ENCODE results near the gene TBXAS1.

DNA sequence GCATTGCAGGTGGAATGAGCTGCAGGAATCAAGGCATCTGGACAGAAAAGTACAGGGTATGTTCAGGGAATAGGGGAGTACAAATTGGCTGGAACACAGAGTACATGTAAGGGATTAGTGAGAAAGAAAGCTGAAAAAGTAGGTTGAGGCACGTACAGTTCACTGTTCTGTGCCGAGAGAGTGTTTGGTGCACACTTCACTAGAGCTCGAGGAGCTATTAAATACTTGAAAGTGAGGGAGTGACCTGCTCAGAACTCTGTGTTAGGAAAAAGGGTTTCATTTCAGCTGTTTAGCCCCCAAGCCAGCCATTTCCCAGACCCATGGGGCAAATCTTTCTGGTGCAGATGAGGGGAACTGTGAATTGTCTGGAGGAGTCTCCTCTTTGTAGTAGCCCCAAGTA lies 115.2 kb downstream of the TBXAS1 start:
- TF ChIP-seq MYBL2 (CRISPR knock-in tag; IDR thresholded peaks at IDR 0.05) (no peak), ZNF121 (CRISPR knock-in tag; IDR thresholded peaks at IDR 0.05) (no peak), ZNF671 (CRISPR knock-in tag; IDR thresholded peaks at IDR 0.05) (no peak), ZBTB21 (CRISPR knock-in tag; IDR thresholded peaks at IDR 0.05; ENCODE audit: borderline replicate concordance) (no peak), ELF4 (CRISPR knock-in tag; IDR thresholded peaks at IDR 0.05; ENCODE audit: low read depth) (no peak), NR3C1 (CRISPR knock-in tag; conservative IDR thresholded peaks at IDR 0.05; ENCODE audit: low read depth) (no peak)
- TF ChIP-seq, protein P1, sequence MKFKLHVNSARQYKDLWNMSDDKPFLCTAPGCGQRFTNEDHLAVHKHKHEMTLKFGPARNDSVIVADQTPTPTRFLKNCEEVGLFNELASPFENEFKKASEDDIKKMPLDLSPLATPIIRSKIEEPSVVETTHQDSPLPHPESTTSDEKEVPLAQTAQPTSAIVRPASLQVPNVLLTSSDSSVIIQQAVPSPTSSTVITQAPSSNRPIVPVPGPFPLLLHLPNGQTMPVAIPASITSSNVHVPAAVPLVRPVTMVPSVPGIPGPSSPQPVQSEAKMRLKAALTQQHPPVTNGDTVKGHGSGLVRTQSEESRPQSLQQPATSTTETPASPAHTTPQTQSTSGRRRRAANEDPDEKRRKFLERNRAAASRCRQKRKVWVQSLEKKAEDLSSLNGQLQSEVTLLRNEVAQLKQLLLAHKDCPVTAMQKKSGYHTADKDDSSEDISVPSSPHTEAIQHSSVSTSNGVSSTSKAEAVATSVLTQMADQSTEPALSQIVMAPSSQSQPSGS (CRISPR knock-in tag; IDR thresholded peaks at IDR 0.05; ENCODE audit: borderline replicate concordance, low read depth): no peak
- TF ChIP-seq, protein P2, sequence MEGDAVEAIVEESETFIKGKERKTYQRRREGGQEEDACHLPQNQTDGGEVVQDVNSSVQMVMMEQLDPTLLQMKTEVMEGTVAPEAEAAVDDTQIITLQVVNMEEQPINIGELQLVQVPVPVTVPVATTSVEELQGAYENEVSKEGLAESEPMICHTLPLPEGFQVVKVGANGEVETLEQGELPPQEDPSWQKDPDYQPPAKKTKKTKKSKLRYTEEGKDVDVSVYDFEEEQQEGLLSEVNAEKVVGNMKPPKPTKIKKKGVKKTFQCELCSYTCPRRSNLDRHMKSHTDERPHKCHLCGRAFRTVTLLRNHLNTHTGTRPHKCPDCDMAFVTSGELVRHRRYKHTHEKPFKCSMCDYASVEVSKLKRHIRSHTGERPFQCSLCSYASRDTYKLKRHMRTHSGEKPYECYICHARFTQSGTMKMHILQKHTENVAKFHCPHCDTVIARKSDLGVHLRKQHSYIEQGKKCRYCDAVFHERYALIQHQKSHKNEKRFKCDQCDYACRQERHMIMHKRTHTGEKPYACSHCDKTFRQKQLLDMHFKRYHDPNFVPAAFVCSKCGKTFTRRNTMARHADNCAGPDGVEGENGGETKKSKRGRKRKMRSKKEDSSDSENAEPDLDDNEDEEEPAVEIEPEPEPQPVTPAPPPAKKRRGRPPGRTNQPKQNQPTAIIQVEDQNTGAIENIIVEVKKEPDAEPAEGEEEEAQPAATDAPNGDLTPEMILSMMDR (IDR thresholded peaks at IDR 0.05): no peak
- TF ChIP-seq, protein P3, sequence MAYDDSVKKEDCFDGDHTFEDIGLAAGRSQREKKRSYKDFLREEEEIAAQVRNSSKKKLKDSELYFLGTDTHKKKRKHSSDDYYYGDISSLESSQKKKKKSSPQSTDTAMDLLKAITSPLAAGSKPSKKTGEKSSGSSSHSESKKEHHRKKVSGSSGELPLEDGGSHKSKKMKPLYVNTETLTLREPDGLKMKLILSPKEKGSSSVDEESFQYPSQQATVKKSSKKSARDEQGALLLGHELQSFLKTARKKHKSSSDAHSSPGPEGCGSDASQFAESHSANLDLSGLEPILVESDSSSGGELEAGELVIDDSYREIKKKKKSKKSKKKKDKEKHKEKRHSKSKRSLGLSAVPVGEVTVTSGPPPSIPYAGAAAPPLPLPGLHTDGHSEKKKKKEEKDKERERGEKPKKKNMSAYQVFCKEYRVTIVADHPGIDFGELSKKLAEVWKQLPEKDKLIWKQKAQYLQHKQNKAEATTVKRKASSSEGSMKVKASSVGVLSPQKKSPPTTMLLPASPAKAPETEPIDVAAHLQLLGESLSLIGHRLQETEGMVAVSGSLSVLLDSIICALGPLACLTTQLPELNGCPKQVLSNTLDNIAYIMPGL (CRISPR knock-in tag; IDR thresholded peaks at IDR 0.05): no peak
- TF ChIP-seq, protein P4, sequence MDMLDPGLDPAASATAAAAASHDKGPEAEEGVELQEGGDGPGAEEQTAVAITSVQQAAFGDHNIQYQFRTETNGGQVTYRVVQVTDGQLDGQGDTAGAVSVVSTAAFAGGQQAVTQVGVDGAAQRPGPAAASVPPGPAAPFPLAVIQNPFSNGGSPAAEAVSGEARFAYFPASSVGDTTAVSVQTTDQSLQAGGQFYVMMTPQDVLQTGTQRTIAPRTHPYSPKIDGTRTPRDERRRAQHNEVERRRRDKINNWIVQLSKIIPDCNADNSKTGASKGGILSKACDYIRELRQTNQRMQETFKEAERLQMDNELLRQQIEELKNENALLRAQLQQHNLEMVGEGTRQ (CRISPR knock-in tag; IDR thresholded peaks at IDR 0.05): no peak

All from WTC11 (cell line).